K562 (cell line): ENCODE results near the gene IMMP2L. TPM values are rescaled to one million over a fixed set of nuclear protein-coding genes. Genes with fewer than 3 reads are reported as not detected.

Source experiments
- ATAC-seq: fragments of 200-7000 bp; cut with Tn5 transposase; 3 replicates; pipeline ENCODE4 v1.9.1; 2020; ENCODE audit warnings: moderate library complexity
- BruUV-seq: library from RNA; stranded (reverse); fragments of 400-500 nt; replicated peaks from 2 replicates; lab custom pipeline; 2021; lab: Mats Ljungman, UMichigan
- CTCF ChIA-PET: fragments of 300-600 bp; formaldehyde crosslinking; extraction: SDS; loops from one replicate; lab custom pipeline; 2021; ENCODE audit warnings: low intra/inter-chr PET ratio; lab: Yijun Ruan, JAX
- POLR2A ChIA-PET: fragments of 300-600, 350-650 bp; sonication (Branson Sonifier 250); formaldehyde crosslinking; extraction: SDS; loops from one replicate; lab custom pipeline; 2021; ENCODE audit warnings: antibody characterized with exemption, inconsistent platforms; lab: Yijun Ruan, JAX
- DNase-seq, 4 experiments: peaks; one replicate each; pipeline versions ENCODE4 v3.0.0 to v3.0.0-alpha.2; 2011 to 2018; ENCODE audit warnings: low spot score in 3 of 4, mixed read lengths in 3 of 4; ENCODE audit errors: extremely low read depth in 1 of 4
- FAIRE-seq: peaks from 2 replicates; lab custom pipeline; 2011; peaks lifted over from hg19 to GRCh38; lab: Jason Lieb, UNC
- H2AFZ ChIP-seq: 2 replicates; pipeline ENCODE4 v1.6.0; 2011; ENCODE audit warnings: low read depth, low read length, control low read depth, inconsistent platforms
- H3K27ac ChIP-seq: fragments of 200-600 bp; 3 replicates; pipeline ENCODE4 v1.8.0; 2011; ENCODE audit warnings: low read depth, mild to moderate bottlenecking, control low read depth, inconsistent platforms, low read length, moderate library complexity, mixed read lengths; ENCODE audit errors: extremely low read depth
- H3K27me3 ChIP-seq, 2 experiments: fragments of 300-600 bp in 1 of 2; 2 replicates in 1 of 2; 3 replicates in 1 of 2; pipeline versions ENCODE4 v1.6.0 to v1.8.0; 2011; ENCODE audit warnings: inconsistent platforms in 2 of 2, low read length in 2 of 2, mild to moderate bottlenecking in 1 of 2, mixed read lengths in 1 of 2, moderate library complexity in 1 of 2; ENCODE audit not compliant: control insufficient read depth in 2 of 2, insufficient read depth in 2 of 2
- H3K36me3 ChIP-seq: fragments of 300-600 bp; 3 replicates; pipeline ENCODE4 v1.8.0; 2011; ENCODE audit warnings: mild to moderate bottlenecking, low read length, inconsistent platforms; ENCODE audit not compliant: control insufficient read depth, insufficient read depth
- H3K4me1 ChIP-seq, 2 experiments: fragments of 200-600 bp in 1 of 2; replicated peaks in 1 of 2; 2 replicates in 1 of 2; 3 replicates in 1 of 2; pipeline versions ENCODE4 v1.5.1 to v1.8.0; 2011; ENCODE audit warnings: inconsistent platforms in 2 of 2, low read length in 2 of 2, mild to moderate bottlenecking in 1 of 2, mixed read lengths in 1 of 2, moderate library complexity in 1 of 2; ENCODE audit not compliant: control insufficient read depth in 2 of 2, insufficient read depth in 2 of 2
- H3K4me2 ChIP-seq: 2 replicates; pipeline ENCODE4 v1.6.1; 2011; ENCODE audit warnings: low read length, control low read depth, inconsistent platforms, mixed read lengths; ENCODE audit not compliant: insufficient read depth
- H3K4me3 ChIP-seq: fragments of 200-600 bp; sonication (generic), shearing (Covaris generic); 2 replicates; pipeline ENCODE4 v1.5.1; 2016; ENCODE audit warnings: control low read depth, inconsistent platforms
- H3K79me2 ChIP-seq: fragments of 200-600 bp; 3 replicates; pipeline ENCODE4 v1.8.0; 2011; ENCODE audit warnings: low read length, inconsistent platforms; ENCODE audit not compliant: control insufficient read depth, insufficient read depth
- H3K9ac ChIP-seq, 2 experiments: 2 replicates each; pipeline versions ENCODE4 v1.6.0 to v1.6.1; 2011; ENCODE audit warnings: low read depth in 2 of 2, low read length in 2 of 2, control low read depth in 1 of 2, inconsistent platforms in 1 of 2, mild to moderate bottlenecking in 1 of 2, mixed read lengths in 1 of 2; ENCODE audit not compliant: insufficient read depth in 1 of 2
- H3K9me1 ChIP-seq: one replicate; pipeline ENCODE4 v1.6.0; 2011; ENCODE audit warnings: inconsistent platforms, mild to moderate bottlenecking, low read length, moderate library complexity; ENCODE audit not compliant: control insufficient read depth, insufficient read depth
- H3K9me3 ChIP-seq: replicated peaks from 2 replicates; pipeline ENCODE4 v1.5.1; 2011; ENCODE audit warnings: low read depth, low read length, inconsistent platforms; ENCODE audit not compliant: control insufficient read depth, insufficient read depth
- H4K20me1 ChIP-seq: replicated peaks from 2 replicates; pipeline ENCODE4 v1.6.1; 2011; ENCODE audit warnings: low read length, inconsistent platforms, mixed read lengths; ENCODE audit not compliant: control insufficient read depth, insufficient read depth
- FOXJ3 ChIP-seq: sonication (generic); formaldehyde crosslinking; IDR thresholded peaks from 2 replicates; pipeline ENCODE4 v1.4.0; 2020; ENCODE audit warnings: mild to moderate bottlenecking, missing genetic modification reagents
- FOXM1 ChIP-seq, 2 experiments: fragments of 450-650 bp in 1 of 2; sonication (generic) in 1 of 2; formaldehyde crosslinking in 1 of 2; IDR thresholded peaks; 2 replicates each; pipeline versions ENCODE4 v1.6.1 to v1.9.0; 2017 to 2022; ENCODE audit warnings: low read depth in 2 of 2, mild to moderate bottlenecking in 2 of 2, missing genetic modification reagents in 1 of 2, moderate library complexity in 1 of 2
- HOMEZ ChIP-seq: fragments of 250-450 bp; sonication (Bioruptor Pico); IDR thresholded peaks from 2 replicates; pipeline ENCODE4 v1.4.0; 2020; ENCODE audit warnings: mild to moderate bottlenecking, moderate library complexity
- SMARCA4 ChIP-seq: fragments of 450-650 bp; IDR thresholded peaks from 2 replicates; pipeline ENCODE4 v1.6.1; 2016
- SMC3 ChIP-seq: conservative IDR thresholded peaks from 2 replicates; pipeline ENCODE4 v1.6.1; 2011; ENCODE audit warnings: low read depth, low read length, improper control_type of control experiment; ENCODE audit not compliant: insufficient read depth
- XRCC3 ChIP-seq: fragments of 450-650 bp; IDR thresholded peaks from 2 replicates; pipeline ENCODE4 v1.6.1; 2017; ENCODE audit warnings: mild to moderate bottlenecking, moderate library complexity
- ZEB2 ChIP-seq: fragments of 450-650 bp; IDR thresholded peaks from 2 replicates; pipeline ENCODE4 v1.6.1; 2016
- ZNF586 ChIP-seq: fragments of 450-650 bp; formaldehyde crosslinking; conservative IDR thresholded peaks from 2 replicates; pipeline ENCODE4 v1.4.0; 2020; ENCODE audit warnings: mild to moderate bottlenecking, moderate library complexity
- ZNF696 ChIP-seq: fragments of 250-450 bp; sonication (Bioruptor Pico); conservative IDR thresholded peaks from 2 replicates; pipeline ENCODE4 v1.4.0; 2020; ENCODE audit warnings: mild to moderate bottlenecking, moderate library complexity
- WGBS: fragments of 100-300 bp; shearing (Covaris generic); methylation state at CpG from one replicate; pipeline ENCODE4 v1.1.6; 2016; ENCODE audit warnings: low coverage, mixed read lengths; ENCODE audit not compliant: insufficient coverage; ENCODE audit errors: missing lambda C conversion rate; 5-methylcytosine and 5-hydroxymethylcytosine counted together
- in situ Hi-C: fragments of 300-500 bp; cut with MboI; formaldehyde crosslinking; loops from 4 replicates; pipeline ENCODE4 v1.15.0; 2018; ENCODE audit warnings: inconsistent platforms, mixed read lengths
- intact Hi-C: fragments of 100-400 bp; cut with micrococcal nuclease; formaldehyde crosslinking; loops from 2 replicates; pipeline ENCODE4 v1.14.2; 2022
- polyA plus RNA-seq, 8 experiments: library from polyadenylated mRNA; depleted of rRNA in 4 of 8; stranded (reverse) in 5 of 8; unstranded in 3 of 8; fragments of >200 nt; fragmentation: Nextera tagmentation in 2 of 8; fragmentation: Illumina TruSeq in 1 of 8; extraction: Ambion mirVana in 2 of 8; extraction: Trizol in 1 of 8; gene quantifications; 2 replicates each; pipeline versions ENCODE4 v1.2.1 to v1.2.3, GENCODE V29; 2011 to 2014; ENCODE audit warnings: inconsistent platforms in 1 of 8, missing spikeins in 1 of 8
- total RNA-seq, 7 experiments: library from RNA; depleted of rRNA in 6 of 7; stranded (reverse); fragments of >200 nt in 6 of 7; fragmentation: Illumina TruSeq in 2 of 7; extraction: Trizol in 2 of 7; gene quantifications; 2 replicates each; pipeline versions ENCODE4 v1.2.1 to v1.2.3, GENCODE V29; 2011 to 2021; ENCODE audit warnings: low replicate concordance in 1 of 7
- TF ChIP-seq, protein P1 (sequence below), 2 experiments: fragments of 450-650 bp; IDR thresholded peaks; 2 replicates each; pipeline ENCODE4 v1.6.1; 2018; ENCODE audit warnings: mild to moderate bottlenecking in 2 of 2, low read depth in 1 of 2; ENCODE audit not compliant: partially characterized antibody in 2 of 2
- TF ChIP-seq, protein P2 (sequence below): sonication (generic); formaldehyde crosslinking; IDR thresholded peaks from 2 replicates; pipeline ENCODE4 v1.8.0; 2023; ENCODE audit warnings: mild to moderate bottlenecking, missing genetic modification reagents
- TF ChIP-seq, protein P3 (sequence below): IDR thresholded peaks from 2 replicates; pipeline ENCODE4 v1.6.1; 2016; ENCODE audit warnings: missing genetic modification characterization, missing compliant biosample characterization
- TF ChIP-seq, protein P4 (sequence below): fragments of 450-650 bp; formaldehyde crosslinking; IDR thresholded peaks from 2 replicates; pipeline ENCODE4 v1.4.0; 2020; ENCODE audit warnings: mild to moderate bottlenecking, mixed read lengths

Gene IMMP2L
- total and polyA plus RNA-seq, 9 of the 15 experiments (the other 6 are each of a cell fraction or from before 2014, with no cell fraction given), result 29.7 to 116 (median 53.0) TPM

- H3K27me3 ChIP-seq, result no peaks in the 10 kb centered on the region
- no peak overlapping the region for H3K27ac ChIP-seq
- ATAC-seq, result no peak
- intact Hi-C loops (no loop called here), in situ Hi-C loops (no loop called here)
- H3K36me3 ChIP-seq, result no peaks in the 10 kb centered on the region
- no TSS peak for BruUV-seq
- ChIA-PET CTCF (no interaction called here), POLR2A (no interaction called here)
- H2AFZ ChIP-seq, result no peak overlapping the region
- DNase-seq, result no peak
- WGBS, result 13% methylated on average over 1 of the region's 1 CpG
- no peak overlapping the region for H3K4me3 ChIP-seq
- H3K9me3 ChIP-seq, result no peaks in the 10 kb centered on the region
- H3K4me2 ChIP-seq, result no peak overlapping the region
- H3K9ac ChIP-seq, result no peak overlapping the region
- no peaks in the 10 kb centered on the region for H3K79me2 ChIP-seq
- FAIRE-seq, result no peak
- no peaks in the 10 kb centered on the region for H4K20me1 ChIP-seq
- H3K4me1 ChIP-seq, result no peaks in the 10 kb centered on the region
- H3K9me1 ChIP-seq, result no peaks in the 10 kb centered on the region
- TF ChIP-seq SMARCA4 (no peak), HOMEZ (CRISPR knock-in tag) (no peak), FOXM1 (IDR thresholded peaks at IDR 0.05; ENCODE audit: low read depth) (no peak), FOXM1 (CRISPR knock-in tag; IDR thresholded peaks at IDR 0.05; ENCODE audit: low read depth) (no peak), ZEB2 (no peak), XRCC3 (no peak), FOXJ3 (CRISPR knock-in tag) (no peak), ZNF696 (CRISPR knock-in tag) (no peak), ZNF586 (CRISPR knock-in tag) (no peak), SMC3 (no peak)
- TF ChIP-seq, protein P1, sequence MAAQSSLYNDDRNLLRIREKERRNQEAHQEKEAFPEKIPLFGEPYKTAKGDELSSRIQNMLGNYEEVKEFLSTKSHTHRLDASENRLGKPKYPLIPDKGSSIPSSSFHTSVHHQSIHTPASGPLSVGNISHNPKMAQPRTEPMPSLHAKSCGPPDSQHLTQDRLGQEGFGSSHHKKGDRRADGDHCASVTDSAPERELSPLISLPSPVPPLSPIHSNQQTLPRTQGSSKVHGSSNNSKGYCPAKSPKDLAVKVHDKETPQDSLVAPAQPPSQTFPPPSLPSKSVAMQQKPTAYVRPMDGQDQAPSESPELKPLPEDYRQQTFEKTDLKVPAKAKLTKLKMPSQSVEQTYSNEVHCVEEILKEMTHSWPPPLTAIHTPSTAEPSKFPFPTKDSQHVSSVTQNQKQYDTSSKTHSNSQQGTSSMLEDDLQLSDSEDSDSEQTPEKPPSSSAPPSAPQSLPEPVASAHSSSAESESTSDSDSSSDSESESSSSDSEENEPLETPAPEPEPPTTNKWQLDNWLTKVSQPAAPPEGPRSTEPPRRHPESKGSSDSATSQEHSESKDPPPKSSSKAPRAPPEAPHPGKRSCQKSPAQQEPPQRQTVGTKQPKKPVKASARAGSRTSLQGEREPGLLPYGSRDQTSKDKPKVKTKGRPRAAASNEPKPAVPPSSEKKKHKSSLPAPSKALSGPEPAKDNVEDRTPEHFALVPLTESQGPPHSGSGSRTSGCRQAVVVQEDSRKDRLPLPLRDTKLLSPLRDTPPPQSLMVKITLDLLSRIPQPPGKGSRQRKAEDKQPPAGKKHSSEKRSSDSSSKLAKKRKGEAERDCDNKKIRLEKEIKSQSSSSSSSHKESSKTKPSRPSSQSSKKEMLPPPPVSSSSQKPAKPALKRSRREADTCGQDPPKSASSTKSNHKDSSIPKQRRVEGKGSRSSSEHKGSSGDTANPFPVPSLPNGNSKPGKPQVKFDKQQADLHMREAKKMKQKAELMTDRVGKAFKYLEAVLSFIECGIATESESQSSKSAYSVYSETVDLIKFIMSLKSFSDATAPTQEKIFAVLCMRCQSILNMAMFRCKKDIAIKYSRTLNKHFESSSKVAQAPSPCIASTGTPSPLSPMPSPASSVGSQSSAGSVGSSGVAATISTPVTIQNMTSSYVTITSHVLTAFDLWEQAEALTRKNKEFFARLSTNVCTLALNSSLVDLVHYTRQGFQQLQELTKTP (IDR thresholded peaks at IDR 0.05; ENCODE audit: low read depth in 1 of 2, partially characterized antibody in 2 of 2), result no peak
- TF ChIP-seq, protein P2, sequence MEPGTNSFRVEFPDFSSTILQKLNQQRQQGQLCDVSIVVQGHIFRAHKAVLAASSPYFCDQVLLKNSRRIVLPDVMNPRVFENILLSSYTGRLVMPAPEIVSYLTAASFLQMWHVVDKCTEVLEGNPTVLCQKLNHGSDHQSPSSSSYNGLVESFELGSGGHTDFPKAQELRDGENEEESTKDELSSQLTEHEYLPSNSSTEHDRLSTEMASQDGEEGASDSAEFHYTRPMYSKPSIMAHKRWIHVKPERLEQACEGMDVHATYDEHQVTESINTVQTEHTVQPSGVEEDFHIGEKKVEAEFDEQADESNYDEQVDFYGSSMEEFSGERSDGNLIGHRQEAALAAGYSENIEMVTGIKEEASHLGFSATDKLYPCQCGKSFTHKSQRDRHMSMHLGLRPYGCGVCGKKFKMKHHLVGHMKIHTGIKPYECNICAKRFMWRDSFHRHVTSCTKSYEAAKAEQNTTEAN (CRISPR knock-in tag), result no peak
- TF ChIP-seq, protein P3, sequence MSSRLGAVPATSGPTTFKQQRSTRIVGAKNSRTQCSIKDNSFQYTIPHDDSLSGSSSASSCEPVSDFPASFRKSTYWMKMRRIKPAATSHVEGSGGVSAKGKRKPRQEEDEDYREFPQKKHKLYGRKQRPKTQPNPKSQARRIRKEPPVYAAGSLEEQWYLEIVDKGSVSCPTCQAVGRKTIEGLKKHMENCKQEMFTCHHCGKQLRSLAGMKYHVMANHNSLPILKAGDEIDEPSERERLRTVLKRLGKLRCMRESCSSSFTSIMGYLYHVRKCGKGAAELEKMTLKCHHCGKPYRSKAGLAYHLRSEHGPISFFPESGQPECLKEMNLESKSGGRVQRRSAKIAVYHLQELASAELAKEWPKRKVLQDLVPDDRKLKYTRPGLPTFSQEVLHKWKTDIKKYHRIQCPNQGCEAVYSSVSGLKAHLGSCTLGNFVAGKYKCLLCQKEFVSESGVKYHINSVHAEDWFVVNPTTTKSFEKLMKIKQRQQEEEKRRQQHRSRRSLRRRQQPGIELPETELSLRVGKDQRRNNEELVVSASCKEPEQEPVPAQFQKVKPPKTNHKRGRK, result no peak
- TF ChIP-seq, protein P4, sequence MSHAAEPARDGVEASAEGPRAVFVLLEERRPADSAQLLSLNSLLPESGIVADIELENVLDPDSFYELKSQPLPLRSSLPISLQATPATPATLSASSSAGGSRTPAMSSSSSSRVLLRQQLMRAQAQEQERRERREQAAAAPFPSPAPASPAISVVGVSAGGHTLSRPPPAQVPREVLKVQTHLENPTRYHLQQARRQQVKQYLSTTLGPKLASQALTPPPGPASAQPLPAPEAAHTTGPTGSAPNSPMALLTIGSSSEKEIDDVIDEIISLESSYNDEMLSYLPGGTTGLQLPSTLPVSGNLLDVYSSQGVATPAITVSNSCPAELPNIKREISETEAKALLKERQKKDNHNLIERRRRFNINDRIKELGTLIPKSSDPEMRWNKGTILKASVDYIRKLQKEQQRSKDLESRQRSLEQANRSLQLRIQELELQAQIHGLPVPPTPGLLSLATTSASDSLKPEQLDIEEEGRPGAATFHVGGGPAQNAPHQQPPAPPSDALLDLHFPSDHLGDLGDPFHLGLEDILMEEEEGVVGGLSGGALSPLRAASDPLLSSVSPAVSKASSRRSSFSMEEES (CRISPR knock-in tag), result no peak
These were observed 788.2 kb downstream of the IMMP2L start for GRCh38 chr7:110774071-110774470.
